Cardiac septum (tissue), 1 donor: ENCODE results near the gene PHLDA2. TPM values are rescaled to one million over a fixed set of nuclear protein-coding genes. Genes with fewer than 3 reads are reported as not detected.

Experiments
- DNase-seq: peaks from one replicate; pipeline ENCODE4 v3.0.0-alpha.2; 2020; ENCODE audit warnings: low spot score
- intact Hi-C: fragments of 100-400 bp; cut with DNase I; formaldehyde crosslinking; loops from one replicate; pipeline ENCODE4 v1.14.0; 2022
- long read RNA-seq: library from polyadenylated mRNA; unstranded; transcript quantifications from one replicate; pipeline ENCODE4 v2.0.0, GENCODE V29; 2021
- total RNA-seq: library from RNA; stranded (reverse); fragmentation: NEBNext Ultra II Directional; extraction: Animal tissue kit (Norgen Biotek cat#: 25700); gene quantifications from one replicate; pipeline ENCODE4 v1.2.1, GENCODE V29; 2021
- donor health status: DM: no; HTN: no; CAD: no.

Gene PHLDA2
- total RNA-seq = 2.1 TPM
- long read RNA-seq, partial matches to known transcripts = 0 of 1 reads
- long read RNA-seq, other reads (novel, unspliced or antisense) = 0 of 1 reads

- DNase-seq = peak; percentile 76
- intact Hi-C loops = no loop called here
Observed at GRCh38 chr11:2928605-2929530, at the start of gene PHLDA2. TSS of gene PHLDA2 (minus strand) at chr11:2929420. CDS start at chr11:2929364, 56 bp downstream.

GRCh38 chr11:2977113-2977512, 47.9 kb upstream of the PHLDA2 start:
- DNase-seq = no peak
- intact Hi-C loops = loop anchor here (10.0 kb wide), 1 partner anchor 118 kb away; no protein-coding TSS in a partner anchor

DNA sequence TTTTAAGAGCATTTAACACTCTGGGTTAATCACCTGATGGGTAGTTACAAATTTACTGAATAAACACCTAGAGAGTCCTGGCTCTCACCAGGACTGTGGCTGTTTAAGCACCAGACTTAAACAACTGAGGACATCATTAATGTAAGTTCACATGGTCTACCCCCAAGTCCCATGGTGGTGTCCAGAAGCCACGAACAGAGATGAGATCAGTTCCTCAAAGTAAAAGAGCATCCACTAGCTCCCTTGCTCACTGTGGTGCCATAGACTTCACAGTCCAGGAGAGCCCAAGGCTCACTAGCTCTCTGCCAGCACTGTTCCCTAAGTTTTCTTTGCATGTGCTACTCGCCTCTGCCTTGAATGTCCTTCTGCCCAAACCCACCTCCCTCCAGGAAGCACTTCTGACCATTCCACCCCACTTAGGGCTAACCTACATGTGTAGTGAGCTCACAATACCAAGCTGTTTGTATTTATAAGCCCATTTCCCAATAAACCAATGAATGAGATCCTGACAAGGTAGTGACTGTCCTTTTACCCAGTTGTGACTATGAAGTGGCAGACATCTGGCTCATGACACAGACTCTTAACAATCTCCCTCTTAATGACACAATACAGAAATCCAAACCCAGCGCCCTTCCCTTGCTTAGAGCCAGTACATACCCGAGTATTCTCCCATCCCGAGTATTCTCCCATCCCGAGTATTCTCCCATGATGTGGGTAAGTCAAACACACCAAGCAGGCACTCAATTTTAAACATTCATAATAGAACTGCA, 47.3 kb upstream of the PHLDA2 start:
- DNase-seq = no peak
- intact Hi-C loops = loop anchor here (1.0 to 10.0 kb wide), 2 partner anchors 44 to 118 kb away; no protein-coding TSS in a partner anchor

DNA sequence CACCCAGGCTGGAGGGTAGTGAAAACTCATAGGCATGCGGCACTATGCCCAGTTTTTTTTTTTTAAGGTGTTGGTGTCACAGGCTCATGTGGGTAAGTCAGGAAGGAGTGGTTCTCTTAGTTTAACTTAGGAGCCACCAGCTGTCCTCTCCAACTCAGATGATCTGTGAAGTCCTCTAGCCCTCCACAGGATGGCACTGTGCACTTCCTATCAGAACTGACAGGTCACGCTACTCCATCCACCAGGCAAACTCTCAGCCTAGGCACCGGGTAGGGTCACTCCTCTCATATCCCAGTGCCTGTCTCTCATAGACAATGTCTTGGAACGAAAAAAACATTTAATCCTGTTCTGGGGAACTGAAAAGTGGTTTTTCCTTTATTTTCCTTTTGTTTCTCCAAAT, 46.4 kb upstream of the PHLDA2 start:
- DNase-seq = no peak
- intact Hi-C loops = loop anchor here (10.0 kb wide), 1 partner anchor 119 kb away; no protein-coding TSS in a partner anchor

DNA sequence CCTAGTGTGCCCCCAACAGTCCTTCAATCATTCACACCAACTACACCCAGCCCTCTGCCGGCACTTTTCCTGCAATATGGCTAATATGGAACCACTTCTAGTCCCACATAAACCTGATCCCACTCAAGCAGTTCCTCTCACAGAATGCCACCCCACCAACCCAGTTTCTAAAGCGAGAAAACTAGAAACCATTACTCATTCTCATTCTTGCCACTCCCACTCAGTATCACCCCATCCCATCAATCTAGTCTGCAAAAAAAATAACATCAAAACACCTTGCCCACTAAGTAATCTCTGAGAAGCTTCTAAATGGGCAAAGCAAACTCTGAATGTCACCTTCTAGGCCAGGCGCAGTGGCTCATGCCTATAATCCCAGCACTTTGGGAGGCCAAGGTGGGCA, 45.1 kb upstream of the PHLDA2 start:
- no peak for DNase-seq
- intact Hi-C loops = loop anchor here (10.0 kb wide), 1 partner anchor 121 kb away; no protein-coding TSS in a partner anchor

DNA sequence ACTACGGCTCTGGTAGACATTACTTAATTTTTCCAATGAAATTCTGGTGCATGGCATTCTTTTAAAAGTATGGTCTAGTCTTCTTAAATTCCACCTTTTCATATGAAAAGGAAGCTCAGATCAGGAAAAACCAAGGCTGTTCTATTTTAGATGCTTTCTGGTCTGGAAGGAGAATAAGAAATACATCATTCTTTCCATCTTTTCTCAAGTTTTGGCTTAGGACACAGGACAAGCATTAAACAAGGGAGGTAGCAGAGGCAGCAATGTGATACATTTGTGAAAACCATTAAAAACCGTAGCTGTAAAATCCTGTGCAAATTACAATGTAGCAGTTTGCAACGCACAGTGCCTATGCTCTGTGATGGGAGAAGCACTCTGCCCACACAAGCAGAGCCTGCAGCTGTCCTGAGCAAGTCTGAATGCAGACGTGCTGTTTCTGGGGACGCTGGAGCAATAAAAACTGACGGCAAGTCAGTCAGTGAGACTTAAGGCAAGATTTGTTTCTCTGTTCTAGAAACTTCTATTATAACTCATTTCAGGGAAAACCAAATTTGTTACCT, 39.2 kb upstream of the PHLDA2 start:
- intact Hi-C loops = no loop called here
- no peak for DNase-seq

DNA sequence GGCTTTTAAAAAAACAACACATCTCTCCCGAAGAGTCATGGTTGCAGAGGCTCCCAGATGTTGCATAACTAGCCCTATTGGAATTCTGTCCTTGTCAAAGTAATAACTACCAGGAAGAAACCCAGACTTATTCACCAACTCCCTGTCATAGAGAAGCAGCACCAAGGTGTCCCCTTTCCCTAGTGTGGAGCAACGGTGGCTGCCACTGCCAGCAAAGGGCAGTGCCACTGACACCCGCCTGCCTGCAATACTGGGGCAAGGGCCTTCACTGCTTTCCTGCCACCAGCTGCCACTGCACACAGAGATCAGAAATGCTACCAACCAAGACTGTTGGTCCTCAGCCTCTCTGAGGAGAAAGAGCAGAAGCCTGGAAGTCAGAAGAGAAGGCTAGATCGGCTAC, 35.6 kb upstream of the PHLDA2 start:
- intact Hi-C loops = no loop called here
- no peak for DNase-seq

DNA sequence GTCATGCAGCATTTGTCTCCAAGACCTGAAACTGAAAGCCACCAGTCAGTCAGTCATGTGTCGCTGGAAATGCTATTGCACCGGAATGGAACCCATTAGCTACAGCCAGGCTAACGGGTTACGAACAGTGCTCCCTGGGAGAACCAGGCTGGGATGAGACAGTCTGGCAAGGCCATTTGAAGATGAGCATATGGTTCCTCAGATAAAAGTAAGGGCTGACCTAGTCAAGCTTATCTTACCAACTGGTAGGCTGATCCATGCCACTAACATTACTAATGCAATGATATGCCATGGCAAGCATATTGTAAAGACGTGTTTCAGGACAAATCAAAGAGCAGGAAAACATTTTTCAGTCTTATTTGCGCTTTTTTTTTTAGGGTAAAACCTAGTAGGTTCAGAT, 34.5 kb upstream of the PHLDA2 start:
- DNase-seq = no peak
- intact Hi-C loops = no loop called here

- no peak for DNase-seq
- intact Hi-C loops = no loop called here
Observed at GRCh38 chr11:2963112-2963754, 34.0 kb upstream of the PHLDA2 start.

DNA sequence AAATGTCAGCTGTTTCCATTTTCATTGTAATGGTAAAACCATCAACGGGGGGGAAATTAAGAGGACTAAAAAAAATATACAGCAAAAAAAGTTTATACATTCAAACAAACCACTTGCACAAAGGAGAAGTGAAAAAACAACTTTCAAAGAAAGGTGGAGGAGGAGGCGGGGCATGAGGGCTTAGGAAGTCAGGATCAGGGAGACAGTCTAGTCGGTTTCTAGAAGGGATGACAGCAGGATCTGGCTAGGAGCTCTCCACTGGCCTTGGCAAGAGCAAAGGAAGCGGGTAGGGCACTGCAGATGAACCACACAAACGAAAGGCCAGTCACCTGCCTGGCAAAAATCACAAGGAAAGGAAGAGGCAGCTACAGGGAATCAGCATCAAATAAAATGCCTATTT, 31.9 kb upstream of the PHLDA2 start:
- DNase-seq = no peak
- intact Hi-C loops = no loop called here

GRCh38 chr11:2960139-2960538, 30.9 kb upstream of the PHLDA2 start:
- intact Hi-C loops = no loop called here
- DNase-seq = no peak

- DNase-seq = no peak
- intact Hi-C loops = no loop called here
Observed at GRCh38 chr11:2958251-2958650, 29.0 kb upstream of the PHLDA2 start.

DNA sequence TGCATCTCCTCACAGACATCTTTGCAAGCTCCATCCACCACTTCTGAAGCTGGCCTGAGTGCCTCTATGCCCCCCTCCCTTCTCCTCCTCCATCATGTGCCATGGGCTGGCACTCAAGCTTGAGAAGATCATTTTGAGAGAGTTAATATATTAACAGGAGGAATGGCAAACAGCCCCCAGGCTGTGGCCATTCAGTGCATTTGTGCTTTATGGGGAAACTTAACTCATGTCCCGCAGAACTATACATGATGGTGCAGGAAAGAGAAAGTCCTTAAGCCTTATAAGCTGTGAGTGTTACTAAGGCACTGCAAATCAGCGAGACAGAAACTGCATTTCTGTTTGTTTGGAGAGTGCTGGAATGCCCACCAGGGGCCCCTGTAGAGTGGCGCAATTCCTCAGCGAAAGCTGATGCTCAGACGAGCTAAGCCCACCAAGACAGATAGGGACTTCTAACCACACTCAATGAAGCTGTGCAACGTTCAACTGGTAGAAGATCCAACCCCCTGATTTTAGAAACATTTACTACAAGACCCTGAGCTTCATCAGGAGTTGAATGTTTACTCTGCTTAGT, 26.8 kb upstream of the PHLDA2 start:
- intact Hi-C loops = no loop called here
- no peak for DNase-seq

- intact Hi-C loops = no loop called here
- DNase-seq = no peak
Observed at GRCh38 chr11:2954263-2954662, 25.0 kb upstream of the PHLDA2 start.

- no peak for DNase-seq
- intact Hi-C loops = no loop called here
Observed at GRCh38 chr11:2952290-2952689, 23.1 kb upstream of the PHLDA2 start.

- intact Hi-C loops = no loop called here
- DNase-seq = no peak
Observed at GRCh38 chr11:2951231-2952110, 22.3 kb upstream of the PHLDA2 start.

DNA sequence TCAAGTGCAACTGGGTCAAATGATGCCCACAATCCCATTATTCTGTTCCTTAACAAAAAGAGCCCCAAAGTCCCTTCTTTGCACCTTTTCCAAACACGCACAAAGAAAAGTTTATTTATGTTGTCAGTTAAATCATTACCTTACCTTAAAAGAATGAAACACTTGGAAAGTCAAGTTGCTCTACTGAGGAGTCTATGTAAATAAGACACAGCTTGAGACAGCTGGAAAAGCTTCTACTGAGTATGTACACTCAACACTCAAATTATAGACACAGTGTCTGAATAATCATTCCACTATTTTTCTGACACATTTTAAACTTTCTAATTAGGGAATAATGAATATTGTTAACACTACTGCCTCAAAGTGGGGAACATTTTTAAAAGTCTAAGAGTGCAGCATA, 21.6 kb upstream of the PHLDA2 start:
- intact Hi-C loops = no loop called here
- no peak for DNase-seq

DNA sequence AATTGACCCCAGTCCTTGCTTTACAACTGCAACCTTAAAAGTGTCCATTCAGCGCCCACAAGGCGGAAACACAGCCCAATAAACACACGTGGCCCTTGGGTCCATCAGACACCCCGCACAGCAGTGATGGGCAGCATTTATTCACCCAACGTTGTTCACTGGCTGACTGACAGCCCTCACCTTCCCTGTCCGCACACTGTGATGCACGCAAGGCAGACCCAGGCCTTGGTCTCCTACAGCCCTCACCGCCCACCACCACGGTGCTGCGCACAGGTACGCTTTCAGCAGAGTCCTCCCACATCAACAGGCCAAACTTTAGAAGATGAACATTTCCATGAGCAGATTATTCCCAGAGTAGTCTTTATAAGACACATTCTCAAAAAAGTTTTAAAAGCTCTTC, 20.7 kb upstream of the PHLDA2 start:
- DNase-seq = no peak
- intact Hi-C loops = no loop called here
